OCI-LY7 (cell line): Measurements from ENCODE around the gene SH3RF3. TPM values are rescaled to one million over a fixed set of nuclear protein-coding genes. Genes with fewer than 3 reads are reported as not detected.

Experiments used
- BruUV-seq: library from RNA; stranded (reverse); fragments of 400-500 nt; replicated peaks from 2 replicates; lab custom pipeline; 2021; lab: Mats Ljungman, UMichigan
- CTCF ChIA-PET: fragments of 300-600 bp; sonication (Branson Sonifier 250); formaldehyde crosslinking; loops from one replicate; lab custom pipeline; 2022; ENCODE audit warnings: antibody characterized with exemption; ENCODE audit not compliant: unreplicated experiment; lab: Charles Lee
- POLR2A ChIA-PET: fragments of 300-600 bp; sonication (Branson Sonifier 250); formaldehyde crosslinking; loops from one replicate; lab custom pipeline; 2022; ENCODE audit warnings: antibody characterized with exemption; lab: Charles Lee
- DNase-seq: peaks from one replicate; pipeline ENCODE4 v3.0.0-alpha.2; 2015; ENCODE audit warnings: low spot score
- H2AFZ ChIP-seq: fragments of 200-600 bp; sonication (generic), shearing (Covaris generic); 2 replicates; pipeline ENCODE4 v1.6.1; 2014; ENCODE audit warnings: mild to moderate bottlenecking, antibody characterized with exemption, low read length, moderate library complexity
- H3K27ac ChIP-seq: fragments of 200-600 bp; sonication (generic); 2 replicates; pipeline ENCODE4 v1.5.1; 2014; ENCODE audit warnings: mixed run types, low read depth, mild to moderate bottlenecking, moderate library complexity, low read length, inconsistent platforms; ENCODE audit not compliant: poor library complexity, severe bottlenecking
- H3K36me3 ChIP-seq: fragments of 200-600 bp; sonication (generic); 2 replicates; pipeline ENCODE4 v1.6.1; 2014; ENCODE audit warnings: mild to moderate bottlenecking, antibody characterized with exemption, low read length, moderate library complexity, mixed read lengths; ENCODE audit not compliant: insufficient read depth
- H3K4me1 ChIP-seq: fragments of 200-600 bp; sonication (generic); 2 replicates; pipeline ENCODE4 v1.5.1; 2014; ENCODE audit warnings: mild to moderate bottlenecking, low read length; ENCODE audit not compliant: insufficient read depth, poor library complexity, severe bottlenecking
- H3K4me2 ChIP-seq: fragments of 200-600 bp; sonication (generic); 2 replicates; pipeline ENCODE4 v1.6.1; 2014; ENCODE audit warnings: mild to moderate bottlenecking, low read length
- H3K4me3 ChIP-seq: fragments of 200-600 bp; sonication (generic); 2 replicates; pipeline ENCODE4 v1.5.1; 2014; ENCODE audit warnings: mild to moderate bottlenecking, low read depth, low read length; ENCODE audit not compliant: poor library complexity, severe bottlenecking
- H3K79me2 ChIP-seq: fragments of 200-600 bp; sonication (generic); 2 replicates; pipeline ENCODE4 v1.6.1; 2016; ENCODE audit warnings: low read depth, mild to moderate bottlenecking, low read length, moderate library complexity, mixed read lengths; ENCODE audit not compliant: insufficient read depth
- H3K9me2 ChIP-seq: fragments of 200-600 bp; sonication (generic); 2 replicates; pipeline ENCODE4 v1.6.1; 2016; ENCODE audit warnings: mild to moderate bottlenecking, low read length, mixed read lengths; ENCODE audit not compliant: insufficient read depth
- H3K9me3 ChIP-seq: fragments of 200-600 bp; sonication (generic); 2 replicates; pipeline ENCODE4 v1.6.1; 2014; ENCODE audit warnings: mild to moderate bottlenecking, mixed run types, low read length, mixed read lengths
- H4K20me1 ChIP-seq: fragments of 200-600 bp; sonication (generic); 2 replicates; pipeline ENCODE4 v1.6.1; 2014; ENCODE audit warnings: mild to moderate bottlenecking, antibody characterized with exemption, low read length, moderate library complexity, mixed read lengths; ENCODE audit not compliant: insufficient read depth
- EZH2phosphoT487 ChIP-seq: fragments of 200-600 bp; sonication (generic); IDR thresholded peaks from 2 replicates; pipeline ENCODE4 v1.6.1; 2018; ENCODE audit warnings: low read depth, borderline replicate concordance, mild to moderate bottlenecking, mixed run types, antibody characterized with exemption, low read length, moderate library complexity, mixed read lengths
- intact Hi-C: fragments of 100-400 bp; cut with micrococcal nuclease; formaldehyde crosslinking; loops from one replicate; pipeline ENCODE4 v1.10.0; 2022; ENCODE audit not compliant: unreplicated experiment
- total RNA-seq, 2 experiments: library from RNA; depleted of rRNA in 1 of 2; stranded (reverse); fragments of >200 nt in 1 of 2; shearing (Covaris generic) in 1 of 2; gene quantifications; 2 replicates each; pipeline ENCODE4 v1.2.3, GENCODE V29; 2014 to 2022
- TF ChIP-seq, protein P1 (sequence below): fragments of 200-600 bp; sonication (generic); conservative IDR thresholded peaks from 2 replicates; pipeline ENCODE4 v1.5.1; 2014; ENCODE audit warnings: mild to moderate bottlenecking, antibody characterized with exemption, low read length, moderate library complexity, mixed read lengths

Gene SH3RF3
- total RNA-seq, 2 experiments from 2014 or later = not detected

DNA sequence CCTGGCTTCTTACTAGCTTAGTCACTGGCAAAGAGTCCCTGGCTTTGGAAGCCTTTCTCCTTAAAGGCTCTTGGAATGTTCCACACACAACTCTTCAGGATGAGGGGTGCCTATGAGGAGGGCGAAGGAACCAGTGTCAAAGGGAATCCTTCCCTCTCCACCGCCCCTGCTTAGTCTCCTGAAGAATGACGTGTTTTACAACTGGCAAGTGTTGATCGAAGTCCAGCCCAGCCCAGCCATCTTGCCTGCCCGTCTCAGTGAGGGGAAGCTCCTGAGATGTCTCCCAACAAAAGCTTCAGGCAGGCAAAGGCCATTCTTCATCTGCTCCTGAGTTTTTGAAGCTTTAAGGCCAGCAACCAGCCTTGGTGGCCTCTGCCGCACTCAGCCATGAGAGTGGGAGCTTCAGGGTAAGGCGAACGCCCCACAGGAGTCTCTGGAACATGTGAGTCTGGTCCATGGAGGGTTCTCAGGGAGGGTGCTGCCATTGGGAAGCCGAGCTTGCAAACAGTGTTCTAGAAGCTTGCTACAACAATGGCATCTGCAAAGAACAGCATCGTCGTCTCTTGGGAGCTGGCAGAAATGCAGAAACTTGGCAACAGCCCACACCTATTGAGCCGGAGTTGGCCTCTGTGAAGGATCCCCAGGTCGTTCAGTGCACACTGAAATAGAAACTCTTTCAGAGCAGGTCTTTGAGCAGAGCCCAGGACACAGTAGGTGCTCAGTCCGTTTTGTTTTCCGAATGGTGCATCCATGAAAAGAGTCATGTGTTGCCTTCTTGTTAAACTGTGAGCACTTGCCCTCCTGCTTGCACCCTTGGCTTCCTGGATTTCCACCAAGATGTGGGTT lies 264.0 kb downstream of the SH3RF3 start:
- Histone ChIP-seq H3K9me3 (no peaks in the 10 kb centered on the region), H2AFZ (no peak overlapping the region), H4K20me1 (no peaks in the 10 kb centered on the region), H3K79me2 (no peaks in the 10 kb centered on the region), H3K27ac (no peak overlapping the region), H3K36me3 (no peaks in the 10 kb centered on the region), H3K4me3 (no peak overlapping the region), H3K4me1 (no peaks in the 10 kb centered on the region), H3K9me2 (no peaks in the 10 kb centered on the region), H3K4me2 (no peak overlapping the region)
- CTCF ChIA-PET = no interaction called here
- DNase-seq = no peak
- no peak for TF ChIP-seq EZH2phosphoT487
- POLR2A ChIA-PET = no interaction called here
- intact Hi-C loops = no loop called here
- no TSS peak for BruUV-seq

DNA sequence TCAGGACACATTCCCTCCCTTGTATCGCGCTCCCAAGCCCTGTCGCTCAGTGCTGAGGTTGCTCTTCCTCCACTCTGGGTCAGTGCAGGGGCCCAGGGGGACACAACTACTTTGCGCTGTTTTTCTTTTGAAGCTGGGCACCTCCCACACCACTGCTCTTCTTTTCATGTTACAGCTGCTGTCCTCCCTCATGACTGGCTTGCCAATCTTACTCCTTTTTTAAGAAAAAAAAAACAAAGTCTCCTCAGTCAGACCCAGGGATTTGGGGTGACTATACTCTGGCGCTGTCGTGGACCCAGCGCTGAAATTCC lies 264.6 kb downstream of the SH3RF3 start:
- no TSS peak for BruUV-seq
- Histone ChIP-seq H3K9me3 (no peaks in the 10 kb centered on the region), H3K27ac (no peak overlapping the region), H4K20me1 (no peaks in the 10 kb centered on the region), H3K4me2 (no peak overlapping the region), H3K36me3 (no peaks in the 10 kb centered on the region), H3K4me1 (no peaks in the 10 kb centered on the region), H3K9me2 (no peaks in the 10 kb centered on the region), H2AFZ (no peak overlapping the region), H3K79me2 (no peaks in the 10 kb centered on the region), H3K4me3 (no peak overlapping the region)
- ChIA-PET POLR2A (no interaction called here), CTCF (no interaction called here)
- TF ChIP-seq EZH2phosphoT487 = no peak
- TF ChIP-seq, protein P1, sequence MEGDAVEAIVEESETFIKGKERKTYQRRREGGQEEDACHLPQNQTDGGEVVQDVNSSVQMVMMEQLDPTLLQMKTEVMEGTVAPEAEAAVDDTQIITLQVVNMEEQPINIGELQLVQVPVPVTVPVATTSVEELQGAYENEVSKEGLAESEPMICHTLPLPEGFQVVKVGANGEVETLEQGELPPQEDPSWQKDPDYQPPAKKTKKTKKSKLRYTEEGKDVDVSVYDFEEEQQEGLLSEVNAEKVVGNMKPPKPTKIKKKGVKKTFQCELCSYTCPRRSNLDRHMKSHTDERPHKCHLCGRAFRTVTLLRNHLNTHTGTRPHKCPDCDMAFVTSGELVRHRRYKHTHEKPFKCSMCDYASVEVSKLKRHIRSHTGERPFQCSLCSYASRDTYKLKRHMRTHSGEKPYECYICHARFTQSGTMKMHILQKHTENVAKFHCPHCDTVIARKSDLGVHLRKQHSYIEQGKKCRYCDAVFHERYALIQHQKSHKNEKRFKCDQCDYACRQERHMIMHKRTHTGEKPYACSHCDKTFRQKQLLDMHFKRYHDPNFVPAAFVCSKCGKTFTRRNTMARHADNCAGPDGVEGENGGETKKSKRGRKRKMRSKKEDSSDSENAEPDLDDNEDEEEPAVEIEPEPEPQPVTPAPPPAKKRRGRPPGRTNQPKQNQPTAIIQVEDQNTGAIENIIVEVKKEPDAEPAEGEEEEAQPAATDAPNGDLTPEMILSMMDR = no peak
- intact Hi-C loops = no loop called here
- DNase-seq = no peak

- no peak for TF ChIP-seq EZH2phosphoT487
- TF ChIP-seq, protein P1 = no peak
Measured at GRCh38 chr2:109395494-109396201, 266.6 kb downstream of the SH3RF3 start.

More at GRCh38 chr2:109395494-109396201, 266.6 kb downstream of the SH3RF3 start:
- Histone ChIP-seq H3K9me2 (no peaks in the 10 kb centered on the region), H3K36me3 (no peaks in the 10 kb centered on the region), H2AFZ (no peak overlapping the region), H3K4me2 (no peak overlapping the region), H3K9me3 (no peaks in the 10 kb centered on the region), H4K20me1 (no peaks in the 10 kb centered on the region), H3K4me1 (no peaks in the 10 kb centered on the region), H3K4me3 (no peak overlapping the region), H3K27ac (no peak overlapping the region), H3K79me2 (no peaks in the 10 kb centered on the region)
- intact Hi-C loops = no loop called here
- ChIA-PET CTCF (interaction anchor here (0.6 kb wide), 1 partner anchor 273 kb away, joined by 3 read pairs; no protein-coding TSS in a partner anchor), POLR2A (no interaction called here)
- BruUV-seq = no TSS peak
- no peak for DNase-seq
